HepG2 (cell line): ENCODE data around the gene MRPL27. TPM values are rescaled to one million over a fixed set of nuclear protein-coding genes. Genes with fewer than 3 reads are reported as not detected.
A peak's percentile ranks its signal among the peaks of the same experiment; 100 is the strongest.

Experiments used
- ATAC-seq: fragments of 200-7000 bp; cut with Tn5 transposase; 3 replicates; pipeline ENCODE4 v1.9.1; 2020; ENCODE audit warnings: mild to moderate bottlenecking, moderate library complexity
- BruUV-seq: library from RNA; stranded (reverse); fragments of 400-500 nt; replicated peaks from 2 replicates; lab custom pipeline; 2021; lab: Mats Ljungman, UMichigan
- CTCF ChIA-PET: fragments of 300-600 bp; formaldehyde crosslinking; extraction: SDS; loops from one replicate; lab custom pipeline; 2021; ENCODE audit warnings: low total read pairs, inconsistent platforms, low intra/inter-chr PET ratio; lab: Yijun Ruan, JAX
- POLR2A ChIA-PET: fragments of 350-600 bp; sonication (Branson Sonifier 250); formaldehyde crosslinking; loops from one replicate; lab custom pipeline; 2020; ENCODE audit warnings: antibody characterized with exemption, inconsistent platforms; lab: Yijun Ruan, JAX
- DNase-seq: peaks from one replicate; pipeline ENCODE4 v3.0.0-alpha.2; 2015; ENCODE audit warnings: low spot score
- FAIRE-seq: peaks from 3 replicates; lab custom pipeline; 2011; peaks lifted over from hg19 to GRCh38; lab: Jason Lieb, UNC
- H2AFZ ChIP-seq: one replicate; pipeline ENCODE4 v1.6.1; 2011; ENCODE audit warnings: low read length, inconsistent platforms
- H3K27ac ChIP-seq: fragments of 300-600 bp; 3 replicates; pipeline ENCODE4 v1.8.0; 2011; ENCODE audit warnings: mixed run types, mild to moderate bottlenecking, mixed read lengths, low read length, inconsistent platforms; ENCODE audit not compliant: insufficient read depth; ENCODE audit errors: extremely low read length
- H3K27me3 ChIP-seq, 2 experiments: fragments of 200-600 bp in 1 of 2; 2 replicates in 1 of 2; 3 replicates in 1 of 2; pipeline versions ENCODE4 v1.6.0 to v1.8.0; 2011; ENCODE audit warnings: low read length in 2 of 2, mild to moderate bottlenecking in 2 of 2, moderate library complexity in 2 of 2, inconsistent platforms in 1 of 2; ENCODE audit not compliant: insufficient read depth in 2 of 2, control insufficient read depth in 1 of 2
- H3K36me3 ChIP-seq, 2 experiments: fragments of 200-600 bp in 1 of 2; replicated peaks in 1 of 2; 2 replicates in 1 of 2; 3 replicates in 1 of 2; pipeline versions ENCODE4 v1.5.1 to v1.8.0; 2011; ENCODE audit warnings: low read length in 2 of 2, inconsistent platforms in 1 of 2; ENCODE audit not compliant: insufficient read depth in 2 of 2, control insufficient read depth in 1 of 2
- H3K4me1 ChIP-seq: 2 replicates; pipeline ENCODE4 v1.5.1; 2012; ENCODE audit warnings: low read length, inconsistent platforms; ENCODE audit not compliant: insufficient read depth
- H3K4me2 ChIP-seq: 2 replicates; pipeline ENCODE4 v1.6.0; 2011; ENCODE audit warnings: low read depth, low read length, inconsistent platforms
- H3K4me3 ChIP-seq, 3 experiments: fragments of 200-600 bp in 1 of 3; sonication (generic), shearing (Covaris generic) in 1 of 3; replicated peaks in 1 of 3; 2 replicates each; pipeline ENCODE4 v1.5.1; 2011 to 2016; ENCODE audit warnings: low read length in 3 of 3, inconsistent platforms in 2 of 3, low read depth in 2 of 3, mild to moderate bottlenecking in 2 of 3, control low read depth in 1 of 3, mixed read lengths in 1 of 3; ENCODE audit not compliant: insufficient read depth in 1 of 3
- H3K79me2 ChIP-seq: one replicate; pipeline ENCODE4 v1.6.1; 2011; ENCODE audit warnings: low read length, inconsistent platforms; ENCODE audit not compliant: insufficient read depth
- H3K9ac ChIP-seq: 2 replicates; pipeline ENCODE4 v1.6.0; 2011; ENCODE audit warnings: mild to moderate bottlenecking, low read depth, low read length, inconsistent platforms; ENCODE audit not compliant: insufficient read depth
- H3K9me3 ChIP-seq: 2 replicates; pipeline ENCODE4 v1.5.1; 2012; ENCODE audit warnings: mild to moderate bottlenecking, low read length
- H4K20me1 ChIP-seq: 2 replicates; pipeline ENCODE4 v1.6.0; 2011; ENCODE audit warnings: inconsistent platforms, mild to moderate bottlenecking, low read length, moderate library complexity; ENCODE audit not compliant: insufficient read depth
- HES4 ChIP-seq: sonication (generic); formaldehyde crosslinking; IDR thresholded peaks from 2 replicates; pipeline ENCODE4 v1.9.0; 2021; ENCODE audit warnings: mild to moderate bottlenecking, missing genetic modification reagents, borderline replicate concordance
- NR1H2 ChIP-seq: sonication (generic); formaldehyde crosslinking; IDR thresholded peaks from 2 replicates; pipeline ENCODE4 v1.8.1; 2022; ENCODE audit warnings: low read depth, missing genetic modification reagents, borderline replicate concordance
- NR2F2 ChIP-seq: IDR thresholded peaks from 2 replicates; pipeline ENCODE4 v1.6.1; 2012; ENCODE audit warnings: low read depth, inconsistent platforms, borderline replicate concordance
- RBM22 ChIP-seq: fragments of 200-400 bp; formaldehyde crosslinking; optimal IDR thresholded peaks from 2 replicates; pipeline ENCODE3; 2017; ENCODE audit warnings: mild to moderate bottlenecking, low read length, moderate library complexity
- RFXANK ChIP-seq: IDR thresholded peaks from 2 replicates; pipeline ENCODE4 v1.6.1; 2016
- STAT5B ChIP-seq: sonication (generic); formaldehyde crosslinking; IDR thresholded peaks from 2 replicates; pipeline ENCODE4 v1.4.0; 2020; ENCODE audit warnings: missing genetic modification reagents
- ZSCAN22 ChIP-seq: sonication (generic); formaldehyde crosslinking; IDR thresholded peaks from 2 replicates; pipeline ENCODE4 v1.4.0; 2020; ENCODE audit warnings: mild to moderate bottlenecking, missing genetic modification reagents
- WGBS: methylation state at CpG from one replicate; pipeline ENCODE4 v1.1.6; 2017; ENCODE audit warnings: low lambda C conversion rate; 5-methylcytosine and 5-hydroxymethylcytosine counted together
- in situ Hi-C: cut with HindIII; loops from 2 replicates; pipeline ENCODE4 v1.10.0; 2017; ENCODE audit warnings: low pct_unique_long_range_greater_than_20kb; ENCODE audit not compliant: extremely low pct_ligation_motif_present
- intact Hi-C: fragments of 100-400 bp; cut with micrococcal nuclease; formaldehyde crosslinking; loops from one replicate; pipeline ENCODE4 v1.10.0; 2022; ENCODE audit not compliant: unreplicated experiment
- polyA plus RNA-seq, 8 experiments: library from polyadenylated mRNA; depleted of rRNA in 3 of 8; stranded (reverse) in 7 of 8; unstranded in 1 of 8; fragments of >200 nt; fragmentation: Illumina TruSeq in 4 of 8; extraction: Trizol in 4 of 8; gene quantifications; 2 replicates each; pipeline versions ENCODE4 v1.2.1 to v1.2.3, GENCODE V29; 2011 to 2016; ENCODE audit warnings: low read depth in 4 of 8, missing spikeins in 1 of 8, mixed read lengths in 1 of 8; ENCODE audit not compliant: insufficient read depth in 1 of 8
- total RNA-seq, 5 experiments: library from RNA; depleted of rRNA; stranded (reverse); fragments of >200 nt; fragmentation: Illumina TruSeq; extraction: Trizol; gene quantifications; 2 replicates each; pipeline ENCODE4 v1.2.3, GENCODE V29; 2016; ENCODE audit warnings: low read depth in 1 of 5
- TF ChIP-seq, protein P1 (sequence below), 2 experiments: sonication (generic) in 1 of 2; formaldehyde crosslinking in 1 of 2; IDR thresholded peaks; 2 replicates each; pipeline versions ENCODE4 v1.4.0 to v1.6.1; 2016 to 2020; ENCODE audit warnings: borderline replicate concordance in 1 of 2, low read depth in 1 of 2, mild to moderate bottlenecking in 1 of 2, missing genetic modification reagents in 1 of 2
- TF ChIP-seq, protein P2 (sequence below): sonication (generic); formaldehyde crosslinking; IDR thresholded peaks from 2 replicates; pipeline ENCODE4 v1.8.1; 2023; ENCODE audit warnings: missing genetic modification reagents, inconsistent platforms, borderline replicate concordance
- TF ChIP-seq, protein P3 (sequence below): sonication (generic); formaldehyde crosslinking; IDR thresholded peaks from 2 replicates; pipeline ENCODE4 v1.5.1; 2020; ENCODE audit warnings: mild to moderate bottlenecking, missing genetic modification reagents, moderate library complexity
- TF ChIP-seq, protein P4 (sequence below): IDR thresholded peaks from 2 replicates; pipeline ENCODE4 v1.6.1; 2018; ENCODE audit warnings: missing genetic modification reagents

MRPL27 gene
- total and polyA plus RNA-seq, 2 of the 13 experiments (the other 11 are each of a cell fraction or from before 2014, with no cell fraction given) = 137 to 217 TPM

DNA sequence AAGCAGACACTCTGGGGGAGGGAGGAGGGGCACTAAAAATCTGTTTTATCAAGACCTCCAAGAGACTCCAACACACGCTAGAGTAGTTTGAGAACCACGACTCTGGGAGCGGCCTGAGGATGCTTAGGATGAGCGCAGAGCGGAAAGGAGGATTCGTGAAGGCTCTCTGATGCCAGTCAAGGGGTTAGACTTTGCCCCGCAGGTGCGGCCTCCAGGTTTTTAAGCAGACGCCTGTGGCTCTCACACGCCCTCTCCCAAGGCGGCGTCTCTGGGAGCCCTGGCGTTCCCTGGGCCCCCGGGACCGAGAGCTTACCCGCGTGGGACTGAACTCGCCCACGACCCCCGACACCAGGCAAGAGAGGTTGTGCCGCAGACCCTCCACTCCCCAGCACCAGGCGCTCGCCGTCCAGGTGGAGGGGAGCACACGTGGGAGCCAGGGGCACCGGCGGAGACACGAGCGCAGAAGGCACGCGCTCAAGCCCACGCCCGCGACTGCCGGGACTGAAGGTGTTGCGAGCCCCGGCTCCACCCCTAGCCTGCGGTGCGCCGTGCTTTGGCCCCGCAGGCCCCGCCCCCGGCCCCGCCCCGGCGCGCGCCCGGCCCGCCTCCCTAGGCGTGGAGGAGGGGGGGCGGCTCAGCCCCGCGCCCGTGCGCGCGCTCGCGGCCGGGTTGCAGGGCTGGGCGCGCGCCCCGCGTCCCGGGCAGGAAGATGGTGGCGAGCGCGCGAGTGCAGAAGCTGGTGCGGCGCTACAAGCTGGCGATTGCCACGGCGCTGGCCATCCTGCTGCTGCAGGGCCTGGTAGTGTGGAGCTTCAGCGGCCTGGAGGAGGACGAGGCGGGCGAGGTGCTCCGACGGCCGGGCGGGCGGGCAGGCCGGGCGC is 27.3 kb downstream of the MRPL27 start, which contains the start of gene XYLT2:
TSS of gene XYLT2 (plus strand) at position 695 of the 881 bp plus-strand sequence. CDS start at position 710, 15 bp downstream.
- Histone ChIP-seq H3K9ac (peak within 1 kb of the TSS; percentile 80), H4K20me1 (no peaks in the 10 kb centered on the region), H3K36me3 (no peaks in the 10 kb centered on the region), H3K4me3 (peak within 1 kb of the TSS; percentile 87 to 93 (median 88)), H3K4me2 (peak within 1 kb of the TSS; percentile 100), H3K27me3 (peaks cover 4 to 18% of the 10 kb centered on the region in 2 experiments; a peak in 4 of 5 replicates), H2AFZ (no peak within 1 kb of the TSS), H3K27ac (peak within 1 kb of the TSS; percentile 53), H3K9me3 (no peaks in the 10 kb centered on the region), H3K79me2 (peaks cover 12% of the 10 kb centered on the region), H3K4me1 (peaks cover 28% of the 10 kb centered on the region)
- ChIA-PET POLR2A (interaction anchor here (0.6 to 2.7 kb wide), 9 partner anchors 9 to 243 kb away, joined by 3 to 12 read pairs (median 5); partner anchors contain the start of gene LRRC59), CTCF (no interaction called here)
- in situ Hi-C loops (no loop called here), intact Hi-C loops (no loop called here)
- DNase-seq = peak; percentile 67
- WGBS = 0% methylated on average over 13 of the region's 87 CpGs
- peak; percentile 78 for ATAC-seq
- BruUV-seq = TSS peak; percentile 75
- no peak for FAIRE-seq
- no peak for TF ChIP-seq ZSCAN22 (CRISPR knock-in tag)
- no peak for TF ChIP-seq STAT5B (CRISPR knock-in tag)
- TF ChIP-seq, protein P1, sequence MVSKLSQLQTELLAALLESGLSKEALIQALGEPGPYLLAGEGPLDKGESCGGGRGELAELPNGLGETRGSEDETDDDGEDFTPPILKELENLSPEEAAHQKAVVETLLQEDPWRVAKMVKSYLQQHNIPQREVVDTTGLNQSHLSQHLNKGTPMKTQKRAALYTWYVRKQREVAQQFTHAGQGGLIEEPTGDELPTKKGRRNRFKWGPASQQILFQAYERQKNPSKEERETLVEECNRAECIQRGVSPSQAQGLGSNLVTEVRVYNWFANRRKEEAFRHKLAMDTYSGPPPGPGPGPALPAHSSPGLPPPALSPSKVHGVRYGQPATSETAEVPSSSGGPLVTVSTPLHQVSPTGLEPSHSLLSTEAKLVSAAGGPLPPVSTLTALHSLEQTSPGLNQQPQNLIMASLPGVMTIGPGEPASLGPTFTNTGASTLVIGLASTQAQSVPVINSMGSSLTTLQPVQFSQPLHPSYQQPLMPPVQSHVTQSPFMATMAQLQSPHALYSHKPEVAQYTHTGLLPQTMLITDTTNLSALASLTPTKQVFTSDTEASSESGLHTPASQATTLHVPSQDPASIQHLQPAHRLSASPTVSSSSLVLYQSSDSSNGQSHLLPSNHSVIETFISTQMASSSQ (IDR thresholded peaks at IDR 0.05; ENCODE audit: low read depth) = no peak
- TF ChIP-seq, protein P1 (CRISPR knock-in tag; IDR thresholded peaks at IDR 0.05; ENCODE audit: borderline replicate concordance) = peak; percentile 5; the same call in 1 of the 2 replicates
- TF ChIP-seq, protein P2, sequence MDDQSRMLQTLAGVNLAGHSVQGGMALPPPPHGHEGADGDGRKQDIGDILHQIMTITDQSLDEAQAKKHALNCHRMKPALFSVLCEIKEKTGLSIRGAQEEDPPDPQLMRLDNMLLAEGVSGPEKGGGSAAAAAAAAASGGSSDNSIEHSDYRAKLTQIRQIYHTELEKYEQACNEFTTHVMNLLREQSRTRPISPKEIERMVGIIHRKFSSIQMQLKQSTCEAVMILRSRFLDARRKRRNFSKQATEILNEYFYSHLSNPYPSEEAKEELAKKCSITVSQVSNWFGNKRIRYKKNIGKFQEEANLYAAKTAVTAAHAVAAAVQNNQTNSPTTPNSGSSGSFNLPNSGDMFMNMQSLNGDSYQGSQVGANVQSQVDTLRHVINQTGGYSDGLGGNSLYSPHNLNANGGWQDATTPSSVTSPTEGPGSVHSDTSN (CRISPR knock-in tag) = no peak
- TF ChIP-seq, protein P3, sequence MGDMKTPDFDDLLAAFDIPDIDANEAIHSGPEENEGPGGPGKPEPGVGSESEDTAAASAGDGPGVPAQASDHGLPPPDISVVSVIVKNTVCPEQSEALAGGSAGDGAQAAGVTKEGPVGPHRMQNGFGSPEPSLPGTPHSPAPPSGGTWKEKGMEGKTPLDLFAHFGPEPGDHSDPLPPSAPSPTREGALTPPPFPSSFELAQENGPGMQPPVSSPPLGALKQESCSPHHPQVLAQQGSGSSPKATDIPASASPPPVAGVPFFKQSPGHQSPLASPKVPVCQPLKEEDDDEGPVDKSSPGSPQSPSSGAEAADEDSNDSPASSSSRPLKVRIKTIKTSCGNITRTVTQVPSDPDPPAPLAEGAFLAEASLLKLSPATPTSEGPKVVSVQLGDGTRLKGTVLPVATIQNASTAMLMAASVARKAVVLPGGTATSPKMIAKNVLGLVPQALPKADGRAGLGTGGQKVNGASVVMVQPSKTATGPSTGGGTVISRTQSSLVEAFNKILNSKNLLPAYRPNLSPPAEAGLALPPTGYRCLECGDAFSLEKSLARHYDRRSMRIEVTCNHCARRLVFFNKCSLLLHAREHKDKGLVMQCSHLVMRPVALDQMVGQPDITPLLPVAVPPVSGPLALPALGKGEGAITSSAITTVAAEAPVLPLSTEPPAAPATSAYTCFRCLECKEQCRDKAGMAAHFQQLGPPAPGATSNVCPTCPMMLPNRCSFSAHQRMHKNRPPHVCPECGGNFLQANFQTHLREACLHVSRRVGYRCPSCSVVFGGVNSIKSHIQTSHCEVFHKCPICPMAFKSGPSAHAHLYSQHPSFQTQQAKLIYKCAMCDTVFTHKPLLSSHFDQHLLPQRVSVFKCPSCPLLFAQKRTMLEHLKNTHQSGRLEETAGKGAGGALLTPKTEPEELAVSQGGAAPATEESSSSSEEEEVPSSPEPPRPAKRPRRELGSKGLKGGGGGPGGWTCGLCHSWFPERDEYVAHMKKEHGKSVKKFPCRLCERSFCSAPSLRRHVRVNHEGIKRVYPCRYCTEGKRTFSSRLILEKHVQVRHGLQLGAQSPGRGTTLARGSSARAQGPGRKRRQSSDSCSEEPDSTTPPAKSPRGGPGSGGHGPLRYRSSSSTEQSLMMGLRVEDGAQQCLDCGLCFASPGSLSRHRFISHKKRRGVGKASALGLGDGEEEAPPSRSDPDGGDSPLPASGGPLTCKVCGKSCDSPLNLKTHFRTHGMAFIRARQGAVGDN (CRISPR knock-in tag) = peak; percentile 78
- no peak for TF ChIP-seq NR2F2
- peak; percentile 91 for TF ChIP-seq HES4 (CRISPR knock-in tag)
- no peak for TF ChIP-seq RFXANK (CRISPR knock-in tag)
- TF ChIP-seq NR1H2 (CRISPR knock-in tag) = no peak
- TF ChIP-seq, protein P4, sequence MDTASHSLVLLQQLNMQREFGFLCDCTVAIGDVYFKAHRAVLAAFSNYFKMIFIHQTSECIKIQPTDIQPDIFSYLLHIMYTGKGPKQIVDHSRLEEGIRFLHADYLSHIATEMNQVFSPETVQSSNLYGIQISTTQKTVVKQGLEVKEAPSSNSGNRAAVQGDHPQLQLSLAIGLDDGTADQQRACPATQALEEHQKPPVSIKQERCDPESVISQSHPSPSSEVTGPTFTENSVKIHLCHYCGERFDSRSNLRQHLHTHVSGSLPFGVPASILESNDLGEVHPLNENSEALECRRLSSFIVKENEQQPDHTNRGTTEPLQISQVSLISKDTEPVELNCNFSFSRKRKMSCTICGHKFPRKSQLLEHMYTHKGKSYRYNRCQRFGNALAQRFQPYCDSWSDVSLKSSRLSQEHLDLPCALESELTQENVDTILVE (CRISPR knock-in tag) = 0 out of 2 replicates have a peak, but pooled peaks have one; percentile 28
- TF ChIP-seq RBM22 = no peak
